Mesendoderm (in vitro differentiated cells): Measurements from ENCODE around the gene RAB40AL.

ENCODE experiments used
- DNase-seq: peaks from one replicate; pipeline ENCODE4 v3.0.0; 2013
- H2AK5ac ChIP-seq: 2 replicates; pipeline ENCODE4 v1.6.1; 2013; ENCODE audit warnings: low read length, inconsistent platforms
- H2BK120ac ChIP-seq: 2 replicates; pipeline ENCODE4 v1.6.1; 2013; ENCODE audit warnings: low read depth, mild to moderate bottlenecking, low read length, moderate library complexity, mixed read lengths
- H2BK15ac ChIP-seq: replicated peaks from 2 replicates; pipeline ENCODE4 v1.6.1; 2013; ENCODE audit warnings: low read depth, mild to moderate bottlenecking, moderate library complexity
- H2BK5ac ChIP-seq: 2 replicates; pipeline ENCODE4 v1.6.1; 2013; ENCODE audit warnings: low read length, inconsistent platforms
- H3K18ac ChIP-seq: 2 replicates; pipeline ENCODE4 v1.6.1; 2013; ENCODE audit warnings: mild to moderate bottlenecking, low read length, mixed read lengths
- H3K23ac ChIP-seq: one replicate; pipeline ENCODE4 v1.6.1; 2013; ENCODE audit warnings: low read length
- H3K27ac ChIP-seq: 2 replicates; pipeline ENCODE4 v1.5.1; 2013; ENCODE audit warnings: low read depth, mild to moderate bottlenecking, inconsistent platforms, low read length, moderate library complexity
- H3K27me3 ChIP-seq: 2 replicates; pipeline ENCODE4 v1.6.1; 2013; ENCODE audit warnings: low read length, control low read depth, mild to moderate bottlenecking, inconsistent platforms; ENCODE audit not compliant: insufficient read depth, poor library complexity
- H3K36me3 ChIP-seq: 2 replicates; pipeline ENCODE4 v1.6.1; 2013; ENCODE audit warnings: low read length, inconsistent platforms; ENCODE audit not compliant: control insufficient read depth, insufficient read depth
- H3K4ac ChIP-seq: one replicate; pipeline ENCODE4 v1.6.1; 2013; ENCODE audit warnings: low read depth, mild to moderate bottlenecking, low read length, moderate library complexity
- H3K4me1 ChIP-seq: 2 replicates; pipeline ENCODE4 v1.6.1; 2013; ENCODE audit warnings: low read depth, low read length, inconsistent platforms; ENCODE audit not compliant: control insufficient read depth
- H3K4me2 ChIP-seq: 2 replicates; pipeline ENCODE4 v1.6.1; 2013; ENCODE audit warnings: low read length
- H3K4me3 ChIP-seq: 2 replicates; pipeline ENCODE4 v1.5.1; 2013; ENCODE audit warnings: mild to moderate bottlenecking, low read length
- H3K56ac ChIP-seq: one replicate; pipeline ENCODE4 v1.6.1; 2013; ENCODE audit warnings: low read length
- H3K79me1 ChIP-seq: 2 replicates; pipeline ENCODE4 v1.6.1; 2013; ENCODE audit warnings: low read length, inconsistent platforms
- H3K79me2 ChIP-seq: 2 replicates; pipeline ENCODE4 v1.6.1; 2013; ENCODE audit warnings: mild to moderate bottlenecking, low read length; ENCODE audit not compliant: control insufficient read depth, insufficient read depth
- H3K9ac ChIP-seq: 2 replicates; pipeline ENCODE4 v1.6.1; 2013; ENCODE audit warnings: low read length, inconsistent platforms
- H4K5ac ChIP-seq: one replicate; pipeline ENCODE4 v1.6.1; 2013; ENCODE audit warnings: low read length
- H4K8ac ChIP-seq: one replicate; pipeline ENCODE4 v1.6.1; 2013; ENCODE audit warnings: low read depth, mild to moderate bottlenecking, control low read depth, low read length, moderate library complexity
- WGBS: extraction: QIAGEN DNeasy Blood & Tissue Kit; methylation state at CpG from one replicate; pipeline ENCODE4 v1.1.7; 2013; ENCODE audit warnings: low lambda C conversion rate, missing lambda C conversion rate; ENCODE audit not compliant: insufficient coverage; ENCODE audit errors: extremely low coverage; 5-methylcytosine and 5-hydroxymethylcytosine counted together

Gene RAB40AL

DNA sequence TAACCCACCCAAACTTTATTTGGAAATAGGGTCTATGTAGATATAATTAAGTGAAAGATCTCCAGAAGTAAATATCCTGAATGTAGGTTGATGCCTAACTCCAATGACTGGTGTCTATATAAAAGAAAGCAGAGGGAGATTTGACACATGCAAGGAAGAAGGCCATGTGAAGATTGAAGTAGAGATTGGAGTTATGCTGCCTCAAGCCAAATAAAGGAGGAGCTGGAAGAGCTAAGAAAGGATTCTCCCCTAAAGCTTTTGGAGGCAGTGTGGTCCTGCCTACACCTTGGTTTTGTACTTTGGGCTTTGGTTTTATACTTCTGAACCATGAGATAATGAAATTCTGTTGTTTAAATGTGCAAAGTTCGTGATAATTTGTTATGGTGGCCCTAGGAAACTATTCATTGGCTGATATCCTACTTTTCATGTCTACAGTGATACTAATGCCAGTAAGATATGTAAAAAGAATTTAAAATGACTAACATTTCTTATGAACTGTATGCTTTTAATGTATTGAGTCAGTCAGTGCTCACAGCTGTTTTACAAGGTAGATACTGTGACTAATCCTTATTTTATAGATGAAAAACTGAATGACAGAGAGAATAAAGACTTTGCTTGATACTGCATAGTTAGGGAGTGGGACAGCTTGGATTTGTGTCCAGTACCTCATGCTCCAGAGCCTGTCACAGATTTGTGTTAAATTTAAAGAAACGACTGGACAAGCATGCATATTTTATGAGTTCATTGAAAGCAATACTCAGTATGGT lies 5.9 kb upstream of the RAB40AL start:
- H3K79me1 ChIP-seq, result no peaks in the 10 kb centered on the region
- no peak overlapping the region for H3K4me3 ChIP-seq
- H3K36me3 ChIP-seq, result no peaks in the 10 kb centered on the region
- no peaks in the 10 kb centered on the region for H3K79me2 ChIP-seq
- H4K5ac ChIP-seq, result no peak overlapping the region
- WGBS, result no CpG with 5 or more reads among the region's 2 CpGs
- H3K4me1 ChIP-seq, result no peaks in the 10 kb centered on the region
- H3K18ac ChIP-seq, result no peak overlapping the region
- no peak overlapping the region for H3K9ac ChIP-seq
- no peak for DNase-seq
- H2BK5ac ChIP-seq, result no peak overlapping the region
- H3K27me3 ChIP-seq, result no peaks in the 10 kb centered on the region
- H3K4ac ChIP-seq, result no peak overlapping the region
- no peak overlapping the region for H4K8ac ChIP-seq
- H2BK120ac ChIP-seq, result no peak overlapping the region
- H2BK15ac ChIP-seq, result no peak overlapping the region
- H2AK5ac ChIP-seq, result no peak overlapping the region
- no peak overlapping the region for H3K56ac ChIP-seq
- no peak overlapping the region for H3K4me2 ChIP-seq
- no peak overlapping the region for H3K27ac ChIP-seq
- H3K23ac ChIP-seq, result no peak overlapping the region

DNA sequence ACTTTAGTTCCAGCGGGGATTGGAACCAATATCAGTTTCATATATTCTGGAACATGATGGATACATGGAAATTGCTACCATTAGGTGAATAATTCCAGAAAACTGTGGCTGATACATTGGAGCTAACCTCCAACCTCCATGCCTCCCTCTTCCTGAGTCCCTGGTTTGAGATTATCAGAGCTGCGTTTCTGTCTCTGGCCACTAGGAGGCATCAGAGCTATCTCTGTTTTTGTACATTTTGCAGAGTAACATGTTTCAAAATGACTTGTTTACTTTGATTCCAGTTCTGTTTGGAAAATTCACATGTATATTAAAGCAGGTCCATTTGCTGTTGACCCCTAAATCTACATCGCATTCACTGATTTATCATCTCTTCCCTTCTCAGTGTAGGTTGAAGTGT lies 2.4 kb upstream of the RAB40AL start:
- Histone ChIP-seq H3K9ac (no peak overlapping the region), H3K4ac (no peak overlapping the region), H3K4me3 (no peak overlapping the region), H3K23ac (no peak overlapping the region), H2BK120ac (no peak overlapping the region), H3K79me2 (no peaks in the 10 kb centered on the region), H3K36me3 (no peaks in the 10 kb centered on the region), H3K4me2 (no peak overlapping the region), H3K27me3 (no peaks in the 10 kb centered on the region), H3K79me1 (no peaks in the 10 kb centered on the region), H4K8ac (no peak overlapping the region), H2AK5ac (no peak overlapping the region), H3K18ac (no peak overlapping the region), H2BK15ac (no peak overlapping the region), H2BK5ac (no peak overlapping the region), H3K27ac (no peak overlapping the region), H3K56ac (no peak overlapping the region), H4K5ac (no peak overlapping the region), H3K4me1 (no peaks in the 10 kb centered on the region)
- peak; percentile 27 for DNase-seq
- WGBS, result no CpG with 5 or more reads among the region's 3 CpGs

DNA sequence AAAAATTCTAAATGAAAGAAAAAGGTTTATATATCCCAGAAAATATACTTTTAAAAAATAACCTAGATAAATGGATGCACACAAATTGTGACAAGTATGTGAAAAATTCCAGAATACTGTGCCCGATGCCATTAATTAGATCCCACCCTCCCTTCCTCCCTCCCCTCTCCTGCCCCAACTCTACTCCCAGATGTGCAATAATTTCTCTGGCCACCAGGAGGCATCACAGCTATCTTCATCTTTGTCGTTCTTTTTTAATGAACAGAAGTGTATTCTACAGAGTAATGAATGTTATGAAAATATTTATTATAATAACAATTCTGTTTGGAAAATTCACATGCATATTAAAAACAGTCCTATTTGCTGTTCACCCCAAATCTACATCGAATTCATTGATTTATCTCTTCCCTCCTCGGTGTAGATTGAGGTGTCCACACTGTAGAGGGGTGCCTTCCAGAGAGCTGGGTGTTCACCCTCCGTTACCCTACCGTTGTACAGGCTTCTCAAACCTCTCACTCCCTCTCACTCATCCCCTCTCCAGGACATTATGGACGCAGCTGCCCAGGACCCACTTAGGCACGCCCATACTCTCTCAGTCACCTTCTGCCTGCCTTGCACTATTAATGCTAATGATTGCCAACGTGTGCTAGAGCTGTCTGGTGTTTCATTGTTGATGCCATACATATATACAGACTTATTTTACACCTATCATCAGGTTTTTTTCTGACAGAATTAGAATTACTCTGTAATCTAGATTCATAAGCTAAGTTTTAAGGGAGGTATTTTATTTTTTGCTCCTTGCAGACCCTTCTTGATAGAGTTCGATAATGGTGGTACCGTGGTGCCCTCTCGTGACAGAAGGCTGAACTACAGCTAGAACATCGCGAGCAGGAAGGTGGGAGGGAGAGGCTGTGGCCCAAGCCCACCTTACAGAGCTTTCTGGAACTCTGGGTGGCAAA lies 14.1 kb downstream of the RAB40AL start:
- Histone ChIP-seq H3K4ac (no peak overlapping the region), H4K8ac (no peak overlapping the region), H2AK5ac (no peak overlapping the region), H3K79me2 (no peaks in the 10 kb centered on the region), H3K4me3 (no peak overlapping the region), H3K27ac (no peak overlapping the region), H4K5ac (no peak overlapping the region), H3K9ac (no peak overlapping the region), H2BK120ac (no peak overlapping the region), H2BK5ac (no peak overlapping the region), H3K27me3 (no peaks in the 10 kb centered on the region), H3K36me3 (no peaks in the 10 kb centered on the region), H3K4me1 (no peaks in the 10 kb centered on the region), H3K18ac (no peak overlapping the region), H3K56ac (peak overlapping the region; percentile 49), H3K4me2 (no peak overlapping the region), H2BK15ac (no peak overlapping the region), H3K23ac (no peak overlapping the region), H3K79me1 (no peaks in the 10 kb centered on the region)
- DNase-seq, result peak; percentile 73
- WGBS, result no CpG with 5 or more reads among the region's 14 CpGs

DNA sequence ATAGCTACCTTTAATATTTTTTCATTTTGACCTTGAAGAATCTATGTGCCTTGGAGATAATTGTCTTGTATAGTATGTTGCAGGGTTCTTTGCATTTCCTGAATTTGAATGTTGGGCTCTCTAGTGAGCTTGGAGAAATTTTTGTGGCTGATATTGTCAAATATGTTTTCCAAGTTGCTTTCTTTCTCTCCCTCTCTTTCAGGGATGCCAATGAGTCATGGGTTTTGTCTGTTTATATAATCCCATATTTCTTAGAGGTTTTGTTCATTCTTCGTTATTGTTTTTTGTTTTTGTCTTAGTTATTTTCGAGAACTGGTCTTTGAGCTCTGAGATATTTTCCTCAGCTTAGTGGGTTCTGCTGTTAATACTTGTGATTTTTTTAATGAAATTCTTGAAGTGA lies 20.7 kb downstream of the RAB40AL start:
- no peaks in the 10 kb centered on the region for H3K79me2 ChIP-seq
- no peak overlapping the region for H3K9ac ChIP-seq
- H3K4me1 ChIP-seq, result no peaks in the 10 kb centered on the region
- H3K79me1 ChIP-seq, result no peaks in the 10 kb centered on the region
- no CpG with 5 or more reads among the region's 2 CpGs for WGBS
- no peak overlapping the region for H3K18ac ChIP-seq
- no peaks in the 10 kb centered on the region for H3K36me3 ChIP-seq
- H3K4me3 ChIP-seq, result no peak overlapping the region
- no peak overlapping the region for H2BK120ac ChIP-seq
- H3K4ac ChIP-seq, result no peak overlapping the region
- no peak overlapping the region for H2AK5ac ChIP-seq
- DNase-seq, result no peak
- no peak overlapping the region for H3K27ac ChIP-seq
- no peak overlapping the region for H2BK15ac ChIP-seq
- H3K23ac ChIP-seq, result no peak overlapping the region
- no peaks in the 10 kb centered on the region for H3K27me3 ChIP-seq
- no peak overlapping the region for H3K56ac ChIP-seq
- H4K5ac ChIP-seq, result no peak overlapping the region
- H4K8ac ChIP-seq, result no peak overlapping the region
- no peak overlapping the region for H2BK5ac ChIP-seq
- H3K4me2 ChIP-seq, result no peak overlapping the region

DNA sequence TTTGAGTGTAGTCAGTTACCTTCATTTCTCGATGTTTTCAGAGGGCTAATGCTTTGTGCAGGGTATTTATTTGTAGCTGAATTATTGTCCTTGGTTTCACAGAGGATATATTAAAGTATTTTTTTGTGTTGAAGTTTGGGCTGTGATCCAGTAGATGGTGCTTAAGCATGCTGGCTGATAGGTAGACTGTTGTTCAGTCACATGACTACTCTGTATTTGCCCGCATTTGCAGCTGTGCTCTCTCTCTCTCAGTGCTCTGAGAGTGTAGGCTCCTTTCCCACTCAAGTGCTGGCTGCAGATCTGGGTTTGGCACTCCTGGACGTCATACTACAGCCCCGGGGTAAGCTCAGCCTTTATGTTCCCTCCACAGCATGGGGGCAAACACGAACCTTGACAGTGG lies 21.7 kb downstream of the RAB40AL start:
- no peak overlapping the region for H4K5ac ChIP-seq
- no peaks in the 10 kb centered on the region for H3K27me3 ChIP-seq
- no peak overlapping the region for H4K8ac ChIP-seq
- H3K4ac ChIP-seq, result no peak overlapping the region
- no peaks in the 10 kb centered on the region for H3K36me3 ChIP-seq
- no peak overlapping the region for H3K23ac ChIP-seq
- no peak overlapping the region for H2AK5ac ChIP-seq
- WGBS, result no CpG with 5 or more reads among the region's 5 CpGs
- H2BK15ac ChIP-seq, result no peak overlapping the region
- H3K4me3 ChIP-seq, result no peak overlapping the region
- H2BK120ac ChIP-seq, result no peak overlapping the region
- no peak overlapping the region for H3K4me2 ChIP-seq
- no peak for DNase-seq
- no peaks in the 10 kb centered on the region for H3K4me1 ChIP-seq
- H3K18ac ChIP-seq, result no peak overlapping the region
- H3K56ac ChIP-seq, result no peak overlapping the region
- H3K79me1 ChIP-seq, result no peaks in the 10 kb centered on the region
- no peak overlapping the region for H2BK5ac ChIP-seq
- H3K9ac ChIP-seq, result no peak overlapping the region
- H3K79me2 ChIP-seq, result no peaks in the 10 kb centered on the region
- H3K27ac ChIP-seq, result no peak overlapping the region
